ENCODE measurements around the gene DSCAML1.

DSCAML1 gene

GRCh38 chr11:117633976-117634755, 162.8 kb downstream of the DSCAML1 start:
- DNase-seq (ENCODE audit: low spot score): no peak

DNA sequence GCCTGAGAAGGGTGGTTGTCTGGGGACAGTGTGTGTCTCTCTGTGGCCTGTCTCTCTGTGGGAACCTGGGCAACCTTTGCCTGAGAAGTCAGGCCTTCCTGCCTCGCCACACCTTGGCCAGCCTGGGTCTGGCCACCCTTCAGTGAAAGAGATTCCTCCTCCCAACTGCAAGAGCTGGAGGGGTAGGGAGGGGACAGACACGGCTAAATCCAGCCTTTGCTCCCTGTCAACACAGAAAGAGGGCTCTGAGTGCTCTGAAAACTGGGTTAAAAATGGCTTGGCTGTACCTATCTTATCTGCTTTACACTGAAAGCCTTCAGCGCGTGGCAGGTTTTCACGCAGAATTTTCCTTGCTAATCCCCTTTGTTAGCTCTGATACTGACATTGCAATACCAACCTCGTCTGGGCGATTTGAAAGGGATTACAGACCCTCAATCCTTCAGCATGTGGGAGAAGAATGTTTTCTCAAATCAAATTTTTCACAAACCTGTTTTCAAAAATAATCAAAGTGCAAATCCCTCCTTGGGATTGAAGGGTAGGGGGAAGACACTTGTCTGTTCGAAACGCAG, 163.7 kb downstream of the DSCAML1 start:
- DNase-seq (ENCODE audit: low spot score): no peak

DNA sequence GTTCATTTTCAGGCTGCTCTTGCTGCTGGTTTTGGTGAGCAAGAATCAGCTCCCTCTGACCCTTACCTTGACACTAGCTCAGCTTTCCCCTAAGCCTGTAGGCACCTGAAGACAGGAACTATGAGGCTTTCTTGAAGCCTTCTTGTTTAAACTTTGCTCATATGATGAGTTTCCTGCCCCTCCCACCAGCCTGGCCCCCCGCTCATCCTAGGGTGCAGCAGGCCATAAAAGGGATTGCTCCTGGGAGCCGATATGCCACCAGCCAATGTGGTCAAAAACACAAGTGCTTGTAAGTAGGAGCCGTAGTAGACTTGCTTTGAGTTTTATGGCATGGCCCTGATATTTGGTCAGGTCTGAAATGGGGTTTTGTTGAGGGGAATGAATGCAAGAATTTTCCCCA, 164.7 kb downstream of the DSCAML1 start:
- no peak for DNase-seq (ENCODE audit: low spot score)

DNA sequence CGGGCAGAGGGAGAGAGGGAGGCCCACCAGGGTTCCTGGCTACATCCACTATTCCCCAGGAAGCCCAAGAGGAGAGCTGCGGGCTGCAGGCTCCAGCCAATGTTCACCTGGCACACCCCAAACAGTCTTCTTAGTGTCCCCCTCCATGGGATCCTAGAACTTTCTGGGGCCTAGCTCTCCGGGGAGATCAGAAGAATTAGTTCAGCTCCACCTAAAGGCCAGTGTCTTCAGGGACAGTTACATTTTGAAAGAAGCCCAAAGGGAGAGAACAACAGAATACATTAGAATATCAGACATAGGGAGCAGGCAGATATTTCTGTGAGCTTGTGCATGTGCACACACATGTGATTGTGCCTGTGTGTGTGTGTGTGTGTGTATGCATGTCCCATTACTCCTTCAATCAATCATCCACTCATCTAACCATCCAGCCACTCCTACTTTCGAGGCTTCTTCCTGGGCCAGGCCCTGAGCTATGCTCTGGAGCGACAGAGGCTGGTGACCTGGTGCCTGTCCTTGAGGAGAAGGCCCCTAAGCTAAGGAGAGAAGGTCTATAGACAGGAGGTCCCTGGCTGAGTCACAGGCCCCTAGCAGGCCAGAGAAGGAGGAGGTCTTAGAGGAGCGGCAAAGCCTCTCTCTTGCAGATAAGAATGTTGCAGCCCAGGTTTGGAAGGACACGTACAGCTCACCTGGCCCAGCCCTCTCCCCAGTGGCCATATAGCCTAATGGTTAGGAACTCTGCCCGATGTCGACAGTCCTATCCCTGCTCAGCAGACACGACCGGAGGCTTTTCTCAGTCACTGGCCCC, 165.5 kb downstream of the DSCAML1 start:
- no peak for DNase-seq (ENCODE audit: low spot score)

DNA sequence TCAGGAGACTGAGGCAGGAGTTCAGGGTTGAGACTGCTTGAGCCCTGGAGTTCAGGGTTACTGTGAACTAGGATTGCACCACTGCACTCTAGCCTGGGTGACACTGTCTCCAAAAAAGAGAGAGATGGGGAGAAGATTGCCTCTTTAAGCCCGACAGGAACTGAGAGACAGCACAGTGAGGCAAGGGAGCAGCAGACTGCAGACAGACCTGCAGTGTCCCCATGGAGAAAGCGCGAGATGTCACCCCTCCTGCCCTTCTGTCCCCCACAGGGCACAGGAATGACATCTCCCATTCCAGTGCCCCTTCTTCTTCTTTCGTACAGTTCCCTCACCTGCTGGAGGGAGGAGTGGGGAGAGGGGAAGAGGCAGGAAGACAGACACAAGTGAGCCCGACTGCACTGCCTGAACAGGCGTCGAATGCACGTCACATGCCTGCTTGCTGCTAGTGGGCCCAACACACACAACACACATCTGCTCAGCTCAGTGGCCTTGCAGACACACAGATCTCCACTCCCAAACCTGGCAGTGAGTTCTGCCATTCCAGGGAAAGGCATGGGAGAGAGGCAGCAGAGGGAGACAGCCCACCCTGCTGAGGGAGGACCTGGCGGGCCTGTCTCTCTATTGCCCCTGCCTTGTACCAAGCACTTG, 167.0 kb downstream of the DSCAML1 start:
- DNase-seq (ENCODE audit: low spot score): no peak

DNA sequence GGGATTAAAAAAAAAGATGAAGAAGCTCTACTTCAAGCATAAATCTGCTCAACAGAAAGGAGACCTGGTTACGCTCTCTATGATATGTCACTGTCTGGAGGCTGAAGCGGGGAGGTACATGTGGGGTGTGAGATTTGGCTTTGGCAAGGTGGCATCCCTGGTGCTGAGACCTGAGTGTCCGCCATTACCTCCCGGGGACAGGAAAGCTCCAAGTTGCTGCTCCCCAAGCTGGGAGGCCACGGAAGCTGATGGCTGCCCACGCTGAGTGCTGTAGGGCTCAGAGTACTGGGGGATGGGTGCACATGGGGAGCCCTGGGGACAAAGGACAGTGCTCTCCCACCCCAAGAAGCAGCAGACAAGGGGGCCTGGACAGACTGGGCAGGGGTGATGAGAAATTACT, 167.9 kb downstream of the DSCAML1 start:
- DNase-seq (ENCODE audit: low spot score): no peak

DNA sequence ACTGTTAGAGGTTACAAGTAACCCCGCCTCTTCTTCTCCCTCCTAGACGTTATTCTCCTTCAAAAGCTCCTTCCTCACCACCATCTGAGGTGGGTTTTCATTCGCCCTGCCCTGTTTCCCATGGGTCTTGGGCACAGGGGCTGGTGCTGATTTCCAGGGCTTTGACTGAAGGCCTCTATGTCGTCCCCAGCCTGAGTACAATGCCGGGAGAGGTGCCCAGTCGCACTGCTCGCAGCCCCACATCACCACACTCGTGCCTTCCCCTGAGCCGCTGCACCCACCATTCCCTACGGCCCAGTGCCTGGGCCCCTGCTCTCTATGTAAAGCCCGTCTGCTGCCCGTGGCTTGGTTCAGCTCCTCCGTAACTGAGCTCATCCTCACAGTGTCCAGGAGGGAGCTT, 169.8 kb downstream of the DSCAML1 start:
- DNase-seq (ENCODE audit: low spot score): peak; percentile 85

GRCh38 chr11:117626576-117626975, 170.4 kb downstream of the DSCAML1 start:
- no peak for DNase-seq (ENCODE audit: low spot score)

DNA sequence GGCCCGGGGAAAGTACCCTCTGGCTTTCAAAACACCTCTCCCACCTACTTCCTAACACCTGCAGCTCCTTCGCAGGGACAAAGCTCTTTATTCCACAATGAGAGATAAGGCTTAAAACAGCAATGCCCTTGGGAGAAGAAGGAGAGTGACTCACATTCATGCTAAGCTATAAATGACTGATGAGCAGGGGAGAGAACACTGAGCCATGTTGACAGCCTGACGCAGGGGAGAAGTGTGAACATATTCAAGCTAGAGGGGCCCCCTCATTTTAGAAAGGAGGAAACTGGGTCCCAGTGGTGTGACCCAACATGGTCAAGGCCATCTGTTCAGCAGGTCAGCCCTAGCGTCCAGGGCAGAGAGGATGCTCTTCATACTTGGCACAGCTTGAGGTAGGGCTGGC, 171.8 kb downstream of the DSCAML1 start:
- DNase-seq (ENCODE audit: low spot score): peak; percentile 32

- no peak for DNase-seq (ENCODE audit: low spot score)
Observed at GRCh38 chr11:117623831-117624271, 173.2 kb downstream of the DSCAML1 start.

DNA sequence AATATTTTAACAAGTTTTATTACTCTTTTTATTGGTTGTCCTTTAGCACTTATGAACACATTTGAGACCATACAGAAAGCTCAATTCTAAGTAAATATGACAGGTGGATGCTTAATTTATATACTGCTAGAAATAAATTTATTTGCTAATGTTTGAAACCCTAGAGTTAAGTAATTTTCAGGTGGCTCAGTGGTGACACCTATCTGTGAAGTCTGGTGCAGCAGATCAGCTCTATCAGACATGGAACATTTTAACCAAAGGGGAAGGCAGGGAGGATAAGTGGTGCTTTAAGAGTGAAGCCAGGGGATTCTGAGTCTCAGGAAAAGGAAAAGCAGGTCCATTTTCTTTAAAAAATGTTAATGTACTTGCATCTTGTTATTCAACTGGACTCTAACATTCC, 175.8 kb downstream of the DSCAML1 start:
- no peak for DNase-seq (ENCODE audit: low spot score)

GRCh38 chr11:117620659-117621058, 176.4 kb downstream of the DSCAML1 start:
- no peak for DNase-seq (ENCODE audit: low spot score)

GRCh38 chr11:117620086-117620485, 176.9 kb downstream of the DSCAML1 start:
- DNase-seq (ENCODE audit: low spot score): no peak

GRCh38 chr11:117619661-117620060, 177.4 kb downstream of the DSCAML1 start:
- no peak for DNase-seq (ENCODE audit: low spot score)

DNA sequence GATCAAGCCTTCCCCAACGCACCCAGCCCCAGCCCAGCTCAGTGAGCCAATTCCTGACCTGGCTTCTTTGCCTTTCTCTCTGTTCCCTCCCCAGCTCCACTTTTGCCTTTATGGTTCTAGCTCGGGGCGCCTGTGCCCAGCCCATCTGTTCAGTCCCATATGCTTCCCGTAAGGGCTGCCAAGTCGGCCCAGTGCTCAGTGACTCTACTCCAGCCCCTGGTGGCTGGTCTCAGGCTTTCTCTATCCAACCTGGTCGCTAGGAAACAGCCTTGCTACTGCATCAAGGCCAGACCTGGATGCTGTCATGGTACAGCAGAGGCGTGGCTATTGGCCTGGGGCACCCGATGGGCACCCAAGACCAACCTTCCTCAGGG, 178.0 kb downstream of the DSCAML1 start:
- no peak for DNase-seq (ENCODE audit: low spot score)

DNA sequence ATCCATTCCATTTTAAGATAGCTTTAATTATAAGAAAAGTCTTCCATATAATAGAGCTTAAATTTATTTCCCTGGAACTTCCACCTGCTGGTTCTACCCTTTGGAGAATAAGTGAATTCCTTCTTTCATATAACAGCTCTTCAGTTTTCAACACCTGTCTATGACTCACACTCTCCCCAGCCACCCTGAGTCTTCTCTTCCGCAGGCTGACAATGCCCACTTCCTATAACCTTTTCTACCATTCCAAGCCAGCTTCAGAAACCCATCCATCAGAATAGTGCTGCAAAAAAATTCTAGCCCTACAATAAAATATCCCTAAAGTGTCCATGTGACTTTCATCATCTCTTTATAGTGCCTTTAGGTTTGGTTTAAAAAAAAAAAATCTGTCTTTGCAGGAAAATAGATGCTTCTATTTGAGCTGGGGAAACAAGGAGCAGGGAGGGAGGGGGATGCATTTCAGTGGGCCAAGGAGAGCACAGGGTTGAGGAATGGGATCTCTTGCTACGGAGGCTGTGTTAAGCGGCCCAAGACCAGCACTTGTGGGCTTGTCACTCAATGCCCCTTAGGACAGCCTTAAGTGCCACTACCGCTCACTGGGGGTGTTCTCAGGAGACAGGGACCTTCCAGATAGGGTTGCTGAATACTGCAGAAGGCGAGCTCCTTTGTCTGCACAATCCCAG, 178.6 kb downstream of the DSCAML1 start:
- DNase-seq (ENCODE audit: low spot score): no peak

GRCh38 chr11:117616979-117617378, 180.0 kb downstream of the DSCAML1 start:
- DNase-seq (ENCODE audit: low spot score): no peak

DNA sequence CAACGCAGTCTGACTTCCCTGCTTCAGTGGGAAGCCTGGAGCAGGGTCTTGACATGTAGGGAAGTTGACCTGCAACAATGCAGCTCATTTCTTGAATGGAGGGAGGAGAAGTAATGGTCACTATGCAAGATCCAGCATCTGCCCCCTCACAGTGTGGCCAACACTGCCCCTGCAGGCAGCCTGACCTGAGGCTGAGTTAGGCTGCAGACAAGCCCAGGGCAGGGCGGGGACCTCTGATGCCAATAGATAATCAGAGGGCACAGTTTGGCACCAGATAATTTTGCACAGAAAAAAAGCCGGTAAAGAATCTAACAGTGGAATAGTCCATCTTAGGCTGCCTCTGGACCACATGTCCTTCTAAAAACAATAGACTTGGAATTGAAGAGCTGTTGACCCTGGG, 182.3 kb downstream of the DSCAML1 start:
- no peak for DNase-seq (ENCODE audit: low spot score)

DNA sequence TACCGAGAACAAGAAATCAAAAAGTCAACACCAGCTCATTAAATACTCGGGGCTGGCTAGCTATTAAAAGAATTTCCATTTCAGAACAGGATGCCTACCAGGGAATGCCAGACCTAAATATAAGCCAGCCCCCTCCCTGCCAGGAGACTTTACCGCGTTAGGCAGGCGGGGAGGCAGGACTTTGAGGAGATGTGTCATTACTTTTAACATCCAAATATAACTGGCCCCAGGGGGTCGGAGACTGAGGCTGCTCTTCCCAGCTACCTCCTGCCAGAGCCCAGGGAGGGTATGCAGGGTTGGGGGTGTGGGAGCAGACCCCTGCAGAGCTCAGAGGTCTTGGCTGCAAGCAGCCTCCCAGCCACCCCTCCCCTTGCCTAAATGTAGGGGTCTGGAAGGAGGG, 183.5 kb downstream of the DSCAML1 start:
- DNase-seq (ENCODE audit: low spot score): no peak

GRCh38 chr11:117612177-117612576, 184.8 kb downstream of the DSCAML1 start:
- DNase-seq (ENCODE audit: low spot score): no peak

GRCh38 chr11:117610901-117611300, 186.1 kb downstream of the DSCAML1 start:
- DNase-seq (ENCODE audit: low spot score): no peak

GRCh38 chr11:117610045-117610444, 187.0 kb downstream of the DSCAML1 start:
- no peak for DNase-seq (ENCODE audit: low spot score)

Data from Ammon's horn (tissue), 1 donor.